Ishikawa (cell line): ENCODE measurements around the gene EIF2B1.

ENCODE experiments used
- CEBPB ChIP-seq: IDR thresholded peaks from 2 replicates; pipeline ENCODE4 v1.6.1; 2012
- CREB1 ChIP-seq: IDR thresholded peaks from 2 replicates; pipeline ENCODE4 v1.6.1; 2012; ENCODE audit warnings: low read depth
- EGR1 ChIP-seq: IDR thresholded peaks from 2 replicates; pipeline ENCODE4 v1.6.1; 2012
- EP300 ChIP-seq: IDR thresholded peaks from 2 replicates; pipeline ENCODE4 v1.6.1; 2012; ENCODE audit warnings: borderline replicate concordance
- FOXM1 ChIP-seq: IDR thresholded peaks from 2 replicates; pipeline ENCODE4 v1.6.1; 2012; ENCODE audit warnings: low read depth, borderline replicate concordance
- MAX ChIP-seq: IDR thresholded peaks from 2 replicates; pipeline ENCODE4 v1.6.1; 2012
- NFIC ChIP-seq: IDR thresholded peaks from 2 replicates; pipeline ENCODE4 v1.6.1; 2012
- RAD21 ChIP-seq: IDR thresholded peaks from 2 replicates; pipeline ENCODE4 v1.6.1; 2012; ENCODE audit warnings: low read depth
- REST ChIP-seq: IDR thresholded peaks from 2 replicates; pipeline ENCODE4 v1.6.1; 2012; ENCODE audit warnings: low read depth, mild to moderate bottlenecking
- TAF1 ChIP-seq: IDR thresholded peaks from 2 replicates; pipeline ENCODE4 v1.6.1; 2012; ENCODE audit warnings: low read depth, mild to moderate bottlenecking
- TCF12 ChIP-seq: IDR thresholded peaks from 2 replicates; pipeline ENCODE4 v1.6.1; 2012; ENCODE audit warnings: low read depth
- TEAD4 ChIP-seq: IDR thresholded peaks from 2 replicates; pipeline ENCODE4 v1.6.1; 2012
- USF1 ChIP-seq: IDR thresholded peaks from 2 replicates; pipeline ENCODE4 v1.6.1; 2012
- YY1 ChIP-seq: IDR thresholded peaks from 2 replicates; pipeline ENCODE4 v1.6.1; 2012; ENCODE audit warnings: low read depth
- ZBTB7A ChIP-seq: IDR thresholded peaks from 2 replicates; pipeline ENCODE4 v1.6.1; 2012; ENCODE audit warnings: low read depth

The EIF2B1 gene

GRCh38 chr12:123675436-123675835 is 42.0 kb upstream of the EIF2B1 start:
- TF ChIP-seq MAX (no peak), CREB1 (no peak), NFIC (no peak), TAF1 (no peak), TCF12 (no peak), EP300 (no peak), FOXM1 (no peak), EGR1 (no peak), RAD21 (no peak), REST (no peak), YY1 (no peak), USF1 (no peak), ZBTB7A (no peak), CEBPB (no peak), TEAD4 (no peak)

GRCh38 chr12:123671876-123672275 is 38.4 kb upstream of the EIF2B1 start:
- TF ChIP-seq TEAD4 (no peak), MAX (0 out of 2 replicates have a peak, but pooled peaks have one; percentile 3), REST (no peak), CREB1 (no peak), EP300 (no peak)

- TF ChIP-seq ZBTB7A (no peak), YY1 (peak; percentile 95), TAF1 (peak; percentile 82), CEBPB (no peak), EP300 (0 out of 2 replicates have a peak, but pooled peaks have one; percentile 11), NFIC (peak; percentile 5; the same call in 1 of the 2 replicates), FOXM1 (no peak; the same call in 1 of the 2 replicates), RAD21 (no peak), MAX (no peak; the same call in 1 of the 2 replicates)
Observed at GRCh38 chr12:123670882-123671728, 37.6 kb upstream of the EIF2B1 start, which contains the start of gene TCTN2. Gene TCTN2, plus strand, starts transcription at chr12:123671113. Its CDS starts 128 bp downstream, at chr12:123671241.

- TF ChIP-seq RAD21: no peak
- no peak for TF ChIP-seq NFIC
- no peak for TF ChIP-seq TEAD4
- no peak for TF ChIP-seq USF1
- TF ChIP-seq ZBTB7A: no peak
- TF ChIP-seq FOXM1: no peak
- no peak for TF ChIP-seq TAF1
- no peak for TF ChIP-seq EP300
- no peak for TF ChIP-seq YY1
- TF ChIP-seq TCF12: no peak
- TF ChIP-seq CREB1: no peak
- TF ChIP-seq MAX: no peak
Observed at GRCh38 chr12:123667771-123668170, 34.3 kb upstream of the EIF2B1 start.

GRCh38 chr12:123659996-123660727 is 26.7 kb upstream of the EIF2B1 start:
- TF ChIP-seq EP300 (no peak), TEAD4 (no peak), TAF1 (no peak), FOXM1 (no peak), MAX (no peak), EGR1 (no peak)
